RPMI7951 (cell line): ENCODE data around the gene LIMCH1. TPM values are rescaled to one million over a fixed set of nuclear protein-coding genes. Genes with fewer than 3 reads are reported as not detected.

Source experiments
- DNase-seq: peaks from one replicate; pipeline ENCODE4 v3.0.0-alpha.2; 2012; ENCODE audit warnings: low read depth
- total RNA-seq: library from RNA; depleted of rRNA; stranded (reverse); fragments of >200 nt; shearing (Covaris generic); gene quantifications from 2 replicates; pipeline ENCODE4 v1.2.3, GENCODE V29; 2014

LIMCH1 gene
- total RNA-seq, 1 experiment from 2014 or later, result 0.60 TPM

DNA sequence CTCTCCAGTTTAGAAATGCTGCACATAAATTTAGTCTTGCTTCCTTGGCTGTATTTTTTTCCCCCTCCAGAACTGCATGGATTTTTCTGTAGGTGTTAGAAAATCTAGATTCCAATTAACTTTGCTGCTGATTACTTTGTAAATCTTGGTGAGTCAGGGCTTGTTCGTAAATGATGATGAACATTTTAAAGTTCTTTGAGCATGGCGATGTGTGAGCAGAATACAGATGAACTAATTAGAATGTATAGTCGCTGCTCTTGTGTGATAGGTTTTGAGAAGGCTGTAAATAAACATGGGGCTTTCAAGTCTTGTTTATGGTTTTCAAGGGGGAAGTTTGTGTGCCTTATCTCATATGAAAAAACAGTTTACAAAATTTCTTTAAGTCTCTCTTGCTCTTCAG lies 23.3 kb downstream of the LIMCH1 start:
- no peak for DNase-seq

GRCh38 chr4:41567186-41567585 lies 29.2 kb downstream of the LIMCH1 start:
- no peak for DNase-seq

GRCh38 chr4:41568363-41568762 lies 30.4 kb downstream of the LIMCH1 start:
- DNase-seq, result no peak

DNA sequence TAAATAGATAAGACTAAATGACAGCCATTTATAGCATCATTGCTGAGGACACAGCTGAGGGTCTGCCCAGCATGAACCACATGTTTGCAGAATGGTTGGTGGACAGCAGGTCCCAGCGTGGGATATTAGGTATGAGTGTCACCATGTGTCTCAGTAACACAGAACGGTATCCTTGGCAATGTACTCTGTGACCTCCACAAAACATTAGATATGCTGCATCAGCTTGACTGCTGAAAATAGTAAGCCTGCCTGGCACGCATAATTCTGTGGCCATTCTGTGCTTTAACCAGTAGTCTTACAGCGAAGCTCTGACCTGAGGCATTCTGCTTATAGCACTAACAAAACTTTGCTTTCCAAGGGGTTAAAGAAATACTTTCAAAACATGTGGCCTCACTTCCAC lies 32.0 kb downstream of the LIMCH1 start:
- no peak for DNase-seq

DNA sequence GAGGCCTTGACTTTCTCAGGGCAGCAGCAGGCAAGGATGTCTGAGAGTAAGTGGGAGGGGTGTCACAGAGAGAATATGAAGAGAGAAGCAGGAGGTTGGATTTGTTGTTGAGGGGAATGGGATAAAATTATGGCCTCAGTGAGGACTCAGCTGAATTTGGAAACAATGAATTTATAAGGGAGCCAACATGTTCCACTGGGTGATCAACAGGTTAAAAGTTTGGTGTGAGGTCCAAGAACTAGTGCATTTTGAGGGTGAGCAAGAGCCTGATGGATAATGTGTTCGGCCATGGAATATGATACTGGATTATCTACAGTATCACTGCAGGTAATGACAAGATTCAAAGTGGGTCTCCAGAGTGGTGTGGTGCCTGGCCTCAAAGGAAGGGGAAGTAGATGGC lies 33.5 kb downstream of the LIMCH1 start:
- DNase-seq, result no peak

- DNase-seq, result no peak
Measured at GRCh38 chr4:41572516-41572915, 34.6 kb downstream of the LIMCH1 start.

- no peak for DNase-seq
Measured at GRCh38 chr4:41572956-41573355, 35.0 kb downstream of the LIMCH1 start.

GRCh38 chr4:41573502-41574001 lies 35.6 kb downstream of the LIMCH1 start:
- DNase-seq, result no peak

DNA sequence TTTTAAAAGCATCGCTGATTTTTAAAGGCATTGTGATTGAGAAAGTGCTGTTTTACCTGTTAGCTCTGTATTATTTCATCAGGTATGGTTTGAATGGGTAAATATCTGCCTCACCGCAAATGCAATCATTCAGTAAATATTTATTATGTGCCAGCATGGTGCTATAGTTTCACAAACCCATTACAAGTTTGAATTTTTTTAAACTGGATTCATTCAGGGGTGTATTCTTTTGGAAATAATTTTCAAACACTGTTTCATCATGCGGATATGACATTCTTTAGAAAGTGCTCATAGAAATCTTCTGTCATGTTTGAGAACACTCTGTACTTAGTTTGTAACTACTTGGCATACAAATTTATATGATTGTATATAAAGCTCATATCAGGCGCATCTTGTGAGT lies 37.2 kb downstream of the LIMCH1 start:
- DNase-seq, result no peak

GRCh38 chr4:41575665-41576064 lies 37.7 kb downstream of the LIMCH1 start:
- no peak for DNase-seq

- no peak for DNase-seq
Measured at GRCh38 chr4:41579043-41579442, 41.1 kb downstream of the LIMCH1 start.

- DNase-seq, result no peak
Measured at GRCh38 chr4:41579526-41579925, 41.6 kb downstream of the LIMCH1 start.

- DNase-seq, result no peak
Measured at GRCh38 chr4:41580007-41580406, 42.0 kb downstream of the LIMCH1 start.

DNA sequence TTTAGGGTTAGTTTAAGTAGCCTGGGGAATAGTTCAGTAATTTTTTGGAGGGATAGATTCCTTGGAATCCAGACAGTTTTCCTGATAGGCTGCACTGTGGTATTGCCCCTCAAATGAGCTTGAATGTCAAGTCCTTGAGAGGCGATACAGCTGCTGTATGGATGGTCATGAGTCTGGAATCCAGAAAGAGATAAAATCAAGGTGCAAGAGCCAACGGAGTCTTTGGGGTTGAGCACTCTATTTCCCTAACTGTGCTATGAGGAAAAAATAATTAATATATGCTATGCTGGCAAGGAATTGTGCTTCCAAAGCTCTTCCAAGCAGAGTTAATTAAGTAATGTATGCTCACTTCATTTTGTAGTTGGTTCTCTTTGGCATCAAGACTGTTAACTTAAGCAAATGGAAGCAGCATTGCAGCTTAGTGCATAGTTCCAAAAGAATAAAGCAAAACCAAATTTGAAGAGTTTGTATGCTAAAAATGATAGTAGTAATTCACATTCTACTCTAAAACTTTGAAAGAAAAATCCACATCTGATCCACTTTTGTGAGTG lies 48.8 kb downstream of the LIMCH1 start:
- no peak for DNase-seq

GRCh38 chr4:41587286-41587685 lies 49.3 kb downstream of the LIMCH1 start:
- DNase-seq, result no peak

DNA sequence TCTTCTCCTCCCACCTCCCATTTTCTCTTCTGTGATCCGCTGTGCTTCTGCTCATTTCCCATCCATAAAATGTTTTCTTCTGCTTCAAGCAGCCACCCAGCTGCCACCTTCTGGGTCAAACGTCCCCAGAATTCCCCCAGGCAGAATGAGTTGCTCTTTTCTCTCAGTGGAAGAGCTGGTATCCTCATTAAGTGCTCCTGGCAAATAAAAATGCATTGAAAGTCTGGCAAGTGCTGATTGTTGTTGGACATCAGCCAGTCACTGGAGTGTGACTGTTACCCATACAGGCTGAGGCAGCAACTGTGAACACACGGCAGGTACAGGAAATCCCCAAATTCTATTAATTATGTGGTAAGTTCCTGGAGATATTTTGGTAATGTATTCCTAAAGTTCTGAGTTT lies 52.6 kb downstream of the LIMCH1 start:
- DNase-seq, result no peak

- no peak for DNase-seq
Measured at GRCh38 chr4:41594432-41594831, 56.5 kb downstream of the LIMCH1 start.

DNA sequence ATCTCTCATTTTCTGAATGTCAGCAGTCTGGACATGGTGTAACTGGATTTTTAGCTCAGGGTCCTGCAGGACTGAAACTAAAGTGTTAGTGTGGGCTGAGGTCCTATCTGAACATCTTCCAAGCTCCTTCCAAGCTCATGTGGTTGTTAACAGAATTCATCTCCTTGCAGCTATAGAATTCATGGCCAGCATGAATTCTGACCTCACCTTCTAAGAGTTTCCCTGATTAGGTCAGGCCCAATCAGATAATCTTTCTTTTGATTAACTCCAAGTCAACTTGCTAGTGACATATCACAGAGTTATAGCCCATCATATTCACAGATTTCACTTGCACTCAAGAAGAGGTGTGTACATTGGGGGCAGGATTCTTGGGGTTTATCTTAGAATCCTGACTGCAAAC lies 59.5 kb downstream of the LIMCH1 start:
- DNase-seq, result no peak

DNA sequence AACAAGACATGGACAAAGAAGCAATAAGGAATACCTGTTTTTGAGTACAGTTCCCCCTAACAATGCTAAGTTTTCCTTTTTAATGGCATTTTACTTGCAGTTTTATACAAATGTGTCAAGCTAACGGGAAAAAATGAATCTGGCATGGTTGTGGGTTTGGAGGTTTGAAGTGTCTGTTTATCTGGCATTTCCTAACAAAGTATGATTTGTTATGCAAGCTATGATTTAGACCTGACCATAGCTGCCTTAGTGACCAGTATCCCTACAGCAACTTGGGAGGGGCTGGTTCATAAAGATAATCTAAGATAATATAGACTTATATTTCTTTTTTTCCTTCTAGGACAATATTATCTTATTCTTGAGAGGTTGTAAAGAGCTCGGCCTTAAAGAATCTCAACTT lies 60.6 kb downstream of the LIMCH1 start:
- no peak for DNase-seq

- no peak for DNase-seq
Measured at GRCh38 chr4:41599192-41599786, 61.3 kb downstream of the LIMCH1 start.

DNA sequence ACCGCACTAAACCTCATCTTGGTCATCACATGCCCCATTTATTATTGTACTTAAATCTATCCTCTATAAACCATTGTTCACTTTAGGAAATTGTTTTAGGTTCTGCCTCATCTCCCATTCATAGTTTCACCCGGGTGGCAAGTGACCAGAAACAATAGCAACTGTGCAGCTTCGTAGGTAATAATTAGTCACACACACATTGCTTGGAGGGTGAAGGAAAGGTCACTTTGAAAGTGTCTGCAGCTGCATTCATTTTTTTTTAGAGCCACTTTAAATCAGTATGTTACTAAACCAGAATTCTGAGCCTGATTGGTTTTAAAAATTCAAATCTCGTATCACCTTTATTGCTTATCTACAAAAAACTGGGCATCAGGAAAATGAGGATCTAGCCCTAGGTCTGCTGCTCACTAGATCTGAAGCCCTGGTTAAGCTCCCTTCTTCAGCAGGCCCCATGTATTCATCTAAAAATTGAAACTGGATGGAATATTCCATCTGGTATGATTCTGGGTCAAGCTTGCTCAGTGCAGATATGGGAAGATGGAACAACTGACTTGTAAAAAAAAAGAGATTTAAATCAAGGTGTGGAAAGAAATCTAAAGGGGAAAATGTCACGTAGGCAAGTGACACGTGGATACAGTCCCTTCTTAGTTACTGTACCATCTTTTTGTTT lies 62.4 kb downstream of the LIMCH1 start:
- DNase-seq, result no peak

DNA sequence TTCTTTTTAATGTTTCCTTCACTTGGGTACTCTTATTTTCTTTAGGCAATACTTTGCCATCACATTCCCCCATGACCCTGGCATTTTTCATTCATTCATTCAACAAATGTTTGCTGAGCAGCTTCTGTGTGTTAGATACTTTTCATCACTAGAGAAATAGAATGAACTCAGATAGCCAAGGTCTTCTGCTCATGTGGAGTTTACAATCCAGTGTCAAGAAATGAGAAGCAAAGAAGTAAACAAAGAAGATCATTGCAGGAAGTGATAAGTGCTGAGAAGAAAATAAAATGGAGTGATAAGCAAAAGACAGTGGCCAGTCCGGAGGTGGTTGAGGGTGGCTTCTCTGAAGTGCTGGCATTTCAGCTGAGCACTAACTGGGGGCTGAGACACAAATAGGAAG lies 63.1 kb downstream of the LIMCH1 start:
- DNase-seq, result no peak

GRCh38 chr4:41602113-41602512 lies 64.2 kb downstream of the LIMCH1 start:
- DNase-seq, result no peak
